A549 (cell line): ENCODE data around the gene ACIN1. TPM values are rescaled to one million over a fixed set of nuclear protein-coding genes. Genes with fewer than 3 reads are reported as not detected.

Experiments used
- ATAC-seq, 2 experiments: fragments of 200-7000 bp in 1 of 2; fragments of >200 bp in 1 of 2; cut with Nextera tagmentation in 1 of 2; cut with Tn5 transposase in 1 of 2; 3 replicates each; pipeline versions ENCODE4 v1.8.0 to v1.9.1; 2018 to 2020; ENCODE audit warnings: mild to moderate bottlenecking in 1 of 2, moderate library complexity in 1 of 2
- CTCF ChIA-PET: fragments of 300-600 bp; sonication (Branson Sonifier 250); formaldehyde crosslinking; extraction: SDS; loops from one replicate; lab custom pipeline; 2021; ENCODE audit warnings: antibody characterized with exemption, inconsistent platforms; lab: Yijun Ruan, JAX
- POLR2A ChIA-PET: fragments of 350-600 bp; formaldehyde crosslinking; extraction: SDS; loops from one replicate; lab custom pipeline; 2021; ENCODE audit warnings: antibody characterized with exemption, inconsistent platforms; lab: Yijun Ruan, JAX
- DNase-seq, 2 experiments: peaks; one replicate each; pipeline versions ENCODE4 v3.0.0 to v3.0.0-alpha.2; 2011 to 2016; ENCODE audit warnings: low read depth in 1 of 2, low spot score in 1 of 2
- FAIRE-seq: peaks from 2 replicates; lab custom pipeline; 2011; peaks lifted over from hg19 to GRCh38; lab: Jason Lieb, UNC
- H3K27ac ChIP-seq, 2 experiments: fragments of >200 bp; sonication (Bioruptor Twin); formaldehyde crosslinking; 3 replicates each; pipeline ENCODE4 v1.5.1; 2016 to 2017
- H3K4me1 ChIP-seq: fragments of >200 bp; sonication (Bioruptor Twin); formaldehyde crosslinking; 3 replicates; pipeline ENCODE4 v1.6.1; 2016
- H3K4me2 ChIP-seq: fragments of >200 bp; sonication (Bioruptor Twin); formaldehyde crosslinking; 3 replicates; pipeline ENCODE4 v1.6.1; 2016
- H3K4me3 ChIP-seq: fragments of >200 bp; sonication (Bioruptor Twin); formaldehyde crosslinking; 3 replicates; pipeline ENCODE4 v1.5.1; 2016
- H3K9me3 ChIP-seq: fragments of >200 bp; sonication (Bioruptor Twin); formaldehyde crosslinking; 3 replicates; pipeline ENCODE4 v1.6.1; 2016
- BCL3 ChIP-seq: fragments of >200 bp; sonication (Bioruptor Twin); formaldehyde crosslinking; IDR thresholded peaks from 3 replicates; pipeline ENCODE4 v1.6.1; 2016
- BHLHE40 ChIP-seq: IDR thresholded peaks from 2 replicates; pipeline ENCODE4 v1.6.1; 2012; ENCODE audit warnings: low read depth, low read length, inconsistent platforms
- CBX8 ChIP-seq: fragments of 200-600 bp; sonication (generic); IDR thresholded peaks from 2 replicates; pipeline ENCODE4 v1.6.1; 2016
- CEBPB ChIP-seq, 2 experiments: fragments of >200 bp in 1 of 2; sonication (Bioruptor Twin) in 1 of 2; formaldehyde crosslinking in 1 of 2; IDR thresholded peaks; 2 replicates each; pipeline ENCODE4 v1.6.1; 2012 to 2016
- CHD4 ChIP-seq: fragments of 200-600 bp; sonication (generic); IDR thresholded peaks from 2 replicates; pipeline ENCODE4 v1.6.1; 2016; ENCODE audit warnings: antibody characterized with exemption, mild to moderate bottlenecking, borderline replicate concordance
- E2F6 ChIP-seq: IDR thresholded peaks from 2 replicates; pipeline ENCODE4 v1.6.1; 2012; ENCODE audit warnings: low read depth, borderline replicate concordance
- EHF ChIP-seq: fragments of 250-450 bp; sonication (Bioruptor Pico); IDR thresholded peaks from 2 replicates; pipeline ENCODE4 v1.5.0; 2020; ENCODE audit warnings: mild to moderate bottlenecking
- EP300 ChIP-seq, 2 experiments: fragments of >200 bp; sonication (Bioruptor Twin); formaldehyde crosslinking; IDR thresholded peaks; 2 replicates in 1 of 2; 3 replicates in 1 of 2; pipeline ENCODE4 v1.6.1; 2016 to 2017
- GATA3 ChIP-seq: IDR thresholded peaks from 2 replicates; pipeline ENCODE4 v1.6.1; 2012; ENCODE audit warnings: borderline replicate concordance
- HEYL ChIP-seq: fragments of 250-450 bp; sonication (Bioruptor Pico); IDR thresholded peaks from 2 replicates; pipeline ENCODE4 v1.8.0; 2021; ENCODE audit warnings: mild to moderate bottlenecking, moderate library complexity
- JUNB ChIP-seq: fragments of >200 bp; sonication (Bioruptor Twin); formaldehyde crosslinking; IDR thresholded peaks from 2 replicates; pipeline ENCODE4 v1.6.1; 2016
- MAFK ChIP-seq: fragments of 450-650 bp; IDR thresholded peaks from 2 replicates; pipeline ENCODE4 v1.6.1; 2014; ENCODE audit not compliant: partially characterized antibody
- MYC ChIP-seq: IDR thresholded peaks from 2 replicates; pipeline ENCODE4 v1.6.1; 2012; ENCODE audit warnings: mild to moderate bottlenecking, inconsistent platforms, low read length, improper control_type of control experiment, borderline replicate concordance
- NPAS2 ChIP-seq: fragments of 250-450 bp; sonication (Bioruptor Pico); IDR thresholded peaks from 2 replicates; pipeline ENCODE4 v1.8.0; 2022; ENCODE audit warnings: mild to moderate bottlenecking, moderate library complexity, borderline replicate concordance
- PBX3 ChIP-seq: IDR thresholded peaks from 2 replicates; pipeline ENCODE4 v1.6.1; 2012
- PHF8 ChIP-seq: fragments of 200-600 bp; sonication (generic); IDR thresholded peaks from 2 replicates; pipeline ENCODE4 v1.6.1; 2016; ENCODE audit warnings: low read depth, mild to moderate bottlenecking, antibody characterized with exemption, moderate library complexity, borderline replicate concordance
- RARB ChIP-seq: fragments of 250-450 bp; sonication (Bioruptor Pico); IDR thresholded peaks from 2 replicates; pipeline ENCODE4 v1.8.0; 2021; ENCODE audit warnings: mild to moderate bottlenecking, moderate library complexity
- RCOR1 ChIP-seq: fragments of 150-350 bp; IDR thresholded peaks from 2 replicates; pipeline ENCODE4 v1.6.1; 2014; ENCODE audit warnings: antibody characterized with exemption, low read length, low read depth
- SMC3 ChIP-seq: fragments of >200 bp; sonication (Bioruptor Twin); formaldehyde crosslinking; IDR thresholded peaks from 3 replicates; pipeline ENCODE4 v1.6.1; 2018; ENCODE audit warnings: inconsistent platforms
- TFCP2L1 ChIP-seq: fragments of 250-450 bp; sonication (Bioruptor Pico); IDR thresholded peaks from 2 replicates; pipeline ENCODE4 v1.5.0; 2021; ENCODE audit warnings: mild to moderate bottlenecking
- TP53 ChIP-seq: fragments of 250-450 bp; sonication (Bioruptor Pico); IDR thresholded peaks from 2 replicates; pipeline ENCODE4 v1.5.0; 2021; ENCODE audit warnings: mild to moderate bottlenecking, moderate library complexity
- WGBS: methylation state at CpG from one replicate; pipeline ENCODE4 v1.1.6; 2017; ENCODE audit errors: missing lambda C conversion rate; 5-methylcytosine and 5-hydroxymethylcytosine counted together
- polyA plus RNA-seq, 4 experiments: library from polyadenylated mRNA; depleted of rRNA in 3 of 4; stranded (reverse); fragments of >200 nt; fragmentation: RNase III in 1 of 4; extraction: RNeasy Plus Mini Kit Qiagen cat#74134 plus additional on column Dnase treatment in 1 of 4; gene quantifications; 2 replicates in 3 of 4; 3 replicates in 1 of 4; pipeline ENCODE4 v1.2.3, GENCODE V29; 2011 to 2017
- TF ChIP-seq, protein P1 (sequence below): IDR thresholded peaks from 2 replicates; pipeline ENCODE4 v1.6.1; 2012
- TF ChIP-seq, protein P2 (sequence below): fragments of 250-450 bp; sonication (Bioruptor Pico); IDR thresholded peaks from 2 replicates; pipeline ENCODE4 v1.5.0; 2021; ENCODE audit warnings: mild to moderate bottlenecking, moderate library complexity, borderline replicate concordance
- TF ChIP-seq, protein P3 (sequence below): fragments of >200 bp; sonication (Bioruptor Twin); formaldehyde crosslinking; IDR thresholded peaks from 2 replicates; pipeline ENCODE4 v1.6.1; 2016
- TF ChIP-seq, protein P4 (sequence below): fragments of 150-350 bp; IDR thresholded peaks from 2 replicates; pipeline ENCODE4 v1.6.1; 2014; ENCODE audit warnings: low read depth, mild to moderate bottlenecking, low read length

Gene ACIN1
- polyA plus RNA-seq, 2 of the 4 experiments (the other 2 are of a cell fraction): 140 to 147 TPM

DNA sequence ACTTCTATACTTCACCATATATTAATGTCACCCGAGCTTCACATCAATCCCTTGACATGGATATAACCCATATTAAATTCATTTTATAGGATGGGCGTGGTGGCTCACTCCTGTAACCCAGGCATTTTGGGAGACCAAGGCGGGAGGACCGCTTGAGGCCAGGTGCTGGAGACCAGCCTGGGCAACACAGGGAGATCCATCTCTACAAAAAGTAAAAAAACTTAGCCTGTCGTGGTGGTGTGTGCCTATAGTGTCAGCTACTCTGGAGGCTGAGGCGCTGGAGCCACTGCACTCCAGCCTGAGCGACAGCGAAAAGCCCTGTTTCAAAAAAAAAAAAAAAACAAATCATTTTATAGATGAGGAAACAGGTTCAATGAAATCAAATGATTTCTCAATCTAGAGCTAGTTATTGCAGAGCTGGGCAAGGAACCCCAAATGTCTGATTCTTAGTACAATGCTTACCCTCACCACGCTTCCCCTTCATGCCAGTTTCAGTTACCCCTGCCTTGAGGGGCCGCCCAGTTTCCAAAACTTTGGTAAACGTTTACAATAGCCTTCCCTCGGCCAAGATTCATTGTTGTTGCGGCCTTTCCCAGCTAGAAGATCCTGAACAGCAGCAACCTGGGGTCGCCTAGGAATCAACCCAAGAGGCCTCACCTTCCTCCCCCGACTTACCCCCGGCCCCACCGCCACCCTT is 61.0 kb downstream of the ACIN1 start:
- peak overlapping the region; percentile 97 for H3K4me2 ChIP-seq
- peak in 1 of 2 experiments; percentile 49; a peak in 3 of 6 replicates for ATAC-seq
- ChIA-PET CTCF (interaction anchor here (0.5 to 2.4 kb wide), 13 partner anchors 10 to 477 kb away, joined by 3 to 12 read pairs (median 3); partner anchors contain the start of gene CDH24), POLR2A (interaction anchor here (0.7 to 2.1 kb wide), 5 partner anchors 23 to 61 kb away, joined by 4 to 21 read pairs (median 5); partner anchors contain the start of gene ACIN1)
- no peak for DNase-seq
- TF ChIP-seq TFCP2L1 (CRISPR knock-in tag) (no peak), BHLHE40 (no peak), HEYL (CRISPR knock-in tag) (no peak), RARB (CRISPR knock-in tag) (no peak), CBX8 (no peak), NPAS2 (CRISPR knock-in tag) (no peak)
- TF ChIP-seq, all 56 proteins: peak for 0
- Histone ChIP-seq H3K4me1 (peaks cover 13% of the 10 kb centered on the region), H3K4me3 (peak overlapping the region; percentile 76), H3K27ac (peak overlapping the region; percentile 89 to 97), H3K9me3 (no peaks in the 10 kb centered on the region)
- 45% methylated on average over 14 of the region's 17 CpGs for WGBS
- no peak for FAIRE-seq

GRCh38 chr14:23033251-23033727 is 61.6 kb downstream of the ACIN1 start:
- Histone ChIP-seq H3K4me2 (peak overlapping the region; percentile 97), H3K4me1 (peaks cover 13% of the 10 kb centered on the region)
- CTCF ChIA-PET: interaction anchor here (0.5 to 2.4 kb wide), 14 partner anchors 10 to 476 kb away, joined by 3 to 12 read pairs (median 4); partner anchors contain the start of gene CDH24
- 96% methylated on average over 10 of the region's 10 CpGs for WGBS
- TF ChIP-seq TP53 (CRISPR knock-in tag) (no peak), BCL3 (no peak), MAFK (no peak), TFCP2L1 (CRISPR knock-in tag) (no peak), EP300 (IDR thresholded peaks at IDR 0.05) (no peak), RARB (CRISPR knock-in tag) (no peak), PHF8 (no peak), PBX3 (no peak)
- TF ChIP-seq, all 56 proteins: peak for 0
- Histone ChIP-seq H3K9me3 (no peaks in the 10 kb centered on the region), H3K4me3 (peak overlapping the region; percentile 76), H3K27ac (peak overlapping the region; percentile 89 to 97; a peak in 4 of 6 replicates)
- FAIRE-seq: no peak
- no peak for DNase-seq
- POLR2A ChIA-PET: interaction anchor here (1.4 to 2.1 kb wide), 3 partner anchors 22 to 38 kb away, joined by 4 to 21 read pairs (median 7); no protein-coding TSS in a partner anchor
- no peak for ATAC-seq

GRCh38 chr14:23030936-23031335 is 64.0 kb downstream of the ACIN1 start:
- CTCF ChIA-PET: interaction anchor here (0.6 to 5.0 kb wide), 9 partner anchors 9 to 58 kb away, joined by 3 to 30 read pairs (median 3); no protein-coding TSS in a partner anchor

More at GRCh38 chr14:23030936-23031335, 64.0 kb downstream of the ACIN1 start:
- Histone ChIP-seq H3K9me3 (no peaks in the 10 kb centered on the region), H3K4me1 (peaks cover 13% of the 10 kb centered on the region), H3K4me3 (no peak overlapping the region), H3K4me2 (no peak overlapping the region), H3K27ac (no peak overlapping the region)
- FAIRE-seq: no peak
- ATAC-seq: no peak
- WGBS: 96% methylated on average over 4 of the region's 4 CpGs
- POLR2A ChIA-PET: no interaction called here
- no peak for DNase-seq
- TF ChIP-seq, protein P1, sequence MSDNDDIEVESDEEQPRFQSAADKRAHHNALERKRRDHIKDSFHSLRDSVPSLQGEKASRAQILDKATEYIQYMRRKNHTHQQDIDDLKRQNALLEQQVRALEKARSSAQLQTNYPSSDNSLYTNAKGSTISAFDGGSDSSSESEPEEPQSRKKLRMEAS: no peak
- TF ChIP-seq RCOR1 (no peak), CEBPB (IDR thresholded peaks at IDR 0.05) (no peak), MYC (no peak), TFCP2L1 (CRISPR knock-in tag) (no peak), JUNB (no peak), SMC3 (no peak), GATA3 (no peak), HEYL (CRISPR knock-in tag) (no peak), RARB (CRISPR knock-in tag) (no peak), E2F6 (no peak), CHD4 (no peak), MAFK (no peak), EHF (no peak), CBX8 (no peak)
- TF ChIP-seq, protein P2, sequence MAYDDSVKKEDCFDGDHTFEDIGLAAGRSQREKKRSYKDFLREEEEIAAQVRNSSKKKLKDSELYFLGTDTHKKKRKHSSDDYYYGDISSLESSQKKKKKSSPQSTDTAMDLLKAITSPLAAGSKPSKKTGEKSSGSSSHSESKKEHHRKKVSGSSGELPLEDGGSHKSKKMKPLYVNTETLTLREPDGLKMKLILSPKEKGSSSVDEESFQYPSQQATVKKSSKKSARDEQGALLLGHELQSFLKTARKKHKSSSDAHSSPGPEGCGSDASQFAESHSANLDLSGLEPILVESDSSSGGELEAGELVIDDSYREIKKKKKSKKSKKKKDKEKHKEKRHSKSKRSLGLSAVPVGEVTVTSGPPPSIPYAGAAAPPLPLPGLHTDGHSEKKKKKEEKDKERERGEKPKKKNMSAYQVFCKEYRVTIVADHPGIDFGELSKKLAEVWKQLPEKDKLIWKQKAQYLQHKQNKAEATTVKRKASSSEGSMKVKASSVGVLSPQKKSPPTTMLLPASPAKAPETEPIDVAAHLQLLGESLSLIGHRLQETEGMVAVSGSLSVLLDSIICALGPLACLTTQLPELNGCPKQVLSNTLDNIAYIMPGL (CRISPR knock-in tag): no peak
- TF ChIP-seq, protein P3, sequence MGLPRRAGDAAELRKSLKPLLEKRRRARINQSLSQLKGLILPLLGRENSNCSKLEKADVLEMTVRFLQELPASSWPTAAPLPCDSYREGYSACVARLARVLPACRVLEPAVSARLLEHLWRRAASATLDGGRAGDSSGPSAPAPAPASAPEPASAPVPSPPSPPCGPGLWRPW: no peak
- TF ChIP-seq, protein P4, sequence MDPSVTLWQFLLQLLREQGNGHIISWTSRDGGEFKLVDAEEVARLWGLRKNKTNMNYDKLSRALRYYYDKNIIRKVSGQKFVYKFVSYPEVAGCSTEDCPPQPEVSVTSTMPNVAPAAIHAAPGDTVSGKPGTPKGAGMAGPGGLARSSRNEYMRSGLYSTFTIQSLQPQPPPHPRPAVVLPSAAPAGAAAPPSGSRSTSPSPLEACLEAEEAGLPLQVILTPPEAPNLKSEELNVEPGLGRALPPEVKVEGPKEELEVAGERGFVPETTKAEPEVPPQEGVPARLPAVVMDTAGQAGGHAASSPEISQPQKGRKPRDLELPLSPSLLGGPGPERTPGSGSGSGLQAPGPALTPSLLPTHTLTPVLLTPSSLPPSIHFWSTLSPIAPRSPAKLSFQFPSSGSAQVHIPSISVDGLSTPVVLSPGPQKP: no peak
- TF ChIP-seq, all 56 proteins: peak for 0
